DMS53 (cell line): ENCODE data around the gene CCDC63.

Experiments
- DNase-seq: peaks from one replicate; lab custom pipeline; 2025; lab: John Stamatoyannopoulos, UW

The CCDC63 gene

DNA sequence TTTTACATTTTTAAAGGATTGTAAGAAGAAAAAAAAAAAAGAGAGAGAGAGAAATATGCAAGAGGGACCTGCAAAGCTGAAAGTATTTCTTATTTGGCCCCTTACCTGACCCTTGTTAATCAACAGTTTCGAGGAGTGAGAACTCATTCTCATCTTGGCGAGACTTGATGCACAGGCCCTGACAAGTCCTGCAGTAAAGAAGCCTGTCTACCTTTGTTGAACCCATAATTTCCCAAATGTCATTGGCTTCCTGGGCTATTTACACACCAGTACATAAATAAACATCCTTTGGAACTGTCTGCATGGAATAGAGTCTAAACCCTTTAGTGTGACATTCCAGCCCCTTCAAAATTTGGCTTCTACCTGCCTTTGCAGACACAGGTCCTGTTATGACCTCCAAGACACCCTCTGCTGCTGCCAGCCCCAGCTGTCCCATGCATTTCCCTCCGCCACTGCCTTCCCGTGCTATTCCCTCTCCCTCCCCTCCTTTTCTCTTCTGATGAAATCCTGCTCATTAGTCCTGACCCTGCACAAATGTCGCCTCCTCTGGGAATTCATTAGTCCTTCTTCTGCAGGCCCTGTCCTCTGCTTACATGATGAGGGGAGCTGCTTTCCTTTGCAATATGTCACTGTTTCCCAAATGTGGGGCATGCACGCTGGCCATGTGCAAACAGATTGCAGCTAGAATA is 38.5 kb downstream of the CCDC63 start:
- no peak for DNase-seq

- no peak for DNase-seq
Measured at GRCh38 chr12:110888256-110888991, 41.6 kb downstream of the CCDC63 start.

GRCh38 chr12:110889361-110889760 is 42.6 kb downstream of the CCDC63 start:
- no peak for DNase-seq

- no peak for DNase-seq
Measured at GRCh38 chr12:110893956-110894355, 47.2 kb downstream of the CCDC63 start.

- no peak for DNase-seq
Measured at GRCh38 chr12:110896559-110896958, 49.8 kb downstream of the CCDC63 start.

DNA sequence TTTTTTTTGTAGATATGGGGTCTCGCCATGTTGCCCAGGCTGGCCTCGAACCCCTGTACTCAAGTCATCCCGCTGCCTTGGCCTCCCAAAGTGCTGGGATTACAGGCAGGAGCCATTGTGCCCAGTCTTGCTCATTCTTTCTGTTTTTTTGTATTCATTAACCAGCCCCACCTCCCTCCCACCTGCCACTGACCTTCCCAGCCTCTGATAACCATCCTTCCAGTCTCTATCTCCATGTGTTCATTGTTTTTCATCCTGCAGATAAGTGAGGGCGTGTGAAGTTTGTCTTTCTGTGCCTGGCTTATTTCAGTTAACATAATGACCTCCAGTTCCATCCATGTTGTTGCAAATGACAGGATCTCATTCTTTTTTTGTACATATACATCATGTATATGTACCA is 54.6 kb downstream of the CCDC63 start:
- no peak for DNase-seq

GRCh38 chr12:110903511-110903910 is 56.7 kb downstream of the CCDC63 start:
- no peak for DNase-seq

GRCh38 chr12:110906083-110906482 is 59.3 kb downstream of the CCDC63 start:
- DNase-seq = no peak

DNA sequence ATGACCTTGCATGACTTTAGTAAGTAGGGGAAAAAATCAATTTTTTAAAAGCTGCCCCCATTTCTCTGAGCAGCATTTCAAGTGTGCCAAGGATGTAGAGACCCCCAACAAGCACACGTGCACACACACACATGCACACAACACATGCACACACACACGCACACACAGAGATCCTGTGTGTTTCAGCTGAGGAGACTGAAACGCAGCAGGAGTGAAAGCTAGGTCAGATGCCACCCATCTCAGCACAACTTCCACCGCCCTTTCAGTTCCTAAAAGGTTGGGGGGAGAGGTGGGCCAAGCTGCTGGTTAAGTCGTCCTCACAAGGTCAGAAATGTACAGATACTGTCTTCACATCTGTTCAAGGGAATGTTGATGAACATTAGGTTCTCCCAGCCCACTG is 59.7 kb downstream of the CCDC63 start:
- DNase-seq = no peak

GRCh38 chr12:110906985-110907384 is 60.2 kb downstream of the CCDC63 start:
- DNase-seq = no peak

GRCh38 chr12:110907583-110907982 is 60.8 kb downstream of the CCDC63 start:
- DNase-seq = no peak

DNA sequence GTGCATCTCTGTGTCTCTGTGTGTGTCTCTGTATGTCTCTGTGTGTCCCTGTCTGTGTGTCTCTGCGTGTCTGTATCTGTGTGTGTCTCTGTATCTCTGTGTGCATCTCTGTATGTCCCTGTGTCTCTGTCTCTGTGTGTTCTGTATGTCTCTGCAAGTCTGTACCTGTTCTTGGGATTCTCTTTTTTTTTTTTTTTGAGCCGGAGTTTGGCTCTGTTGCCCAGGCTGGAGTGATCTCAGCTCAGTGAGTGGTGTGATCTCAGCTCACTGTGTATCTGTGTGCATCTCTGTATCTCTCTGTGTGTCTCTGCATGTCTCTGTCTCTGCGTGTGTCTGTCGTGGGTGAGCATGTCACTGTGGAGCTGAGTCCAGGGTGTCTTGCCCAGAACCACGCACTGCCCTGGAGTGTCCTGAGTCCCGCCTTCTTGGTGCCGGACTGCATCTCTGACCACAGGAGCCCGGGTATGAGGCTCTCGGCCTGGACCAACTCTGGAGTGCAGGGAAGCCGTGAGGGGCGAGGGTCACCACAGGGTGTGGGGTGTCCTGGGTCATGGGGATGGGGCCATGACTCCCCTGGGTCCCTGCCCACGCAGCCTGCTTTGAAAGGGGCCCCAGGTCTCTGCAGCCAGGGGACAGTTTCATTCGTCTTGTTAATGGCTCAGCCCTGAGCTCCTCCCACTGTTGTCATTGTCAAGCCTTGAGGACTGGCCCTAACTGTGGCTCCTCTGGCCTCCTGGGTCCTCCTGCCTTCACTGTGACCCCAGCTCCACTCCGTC is 61.8 kb downstream of the CCDC63 start:
- no peak for DNase-seq

DNA sequence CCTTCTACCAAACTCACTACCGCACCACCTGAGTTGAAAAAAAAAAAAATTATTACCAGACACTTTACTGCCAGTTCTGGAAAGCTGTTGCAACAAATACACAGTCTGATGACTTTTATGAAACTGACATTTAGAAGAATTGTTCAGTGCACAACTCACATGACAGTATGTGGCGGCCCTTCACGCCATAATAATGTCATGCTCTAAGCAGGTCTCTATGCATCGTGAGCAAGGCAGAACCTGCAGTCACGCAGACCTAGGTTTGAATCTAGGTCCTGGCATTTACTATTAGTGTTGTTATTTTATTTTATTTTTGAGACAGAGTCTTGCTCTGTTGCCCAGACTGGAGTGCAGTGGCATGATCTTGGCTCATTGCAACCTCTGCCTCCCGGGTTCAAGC is 65.5 kb downstream of the CCDC63 start:
- DNase-seq = no peak

DNA sequence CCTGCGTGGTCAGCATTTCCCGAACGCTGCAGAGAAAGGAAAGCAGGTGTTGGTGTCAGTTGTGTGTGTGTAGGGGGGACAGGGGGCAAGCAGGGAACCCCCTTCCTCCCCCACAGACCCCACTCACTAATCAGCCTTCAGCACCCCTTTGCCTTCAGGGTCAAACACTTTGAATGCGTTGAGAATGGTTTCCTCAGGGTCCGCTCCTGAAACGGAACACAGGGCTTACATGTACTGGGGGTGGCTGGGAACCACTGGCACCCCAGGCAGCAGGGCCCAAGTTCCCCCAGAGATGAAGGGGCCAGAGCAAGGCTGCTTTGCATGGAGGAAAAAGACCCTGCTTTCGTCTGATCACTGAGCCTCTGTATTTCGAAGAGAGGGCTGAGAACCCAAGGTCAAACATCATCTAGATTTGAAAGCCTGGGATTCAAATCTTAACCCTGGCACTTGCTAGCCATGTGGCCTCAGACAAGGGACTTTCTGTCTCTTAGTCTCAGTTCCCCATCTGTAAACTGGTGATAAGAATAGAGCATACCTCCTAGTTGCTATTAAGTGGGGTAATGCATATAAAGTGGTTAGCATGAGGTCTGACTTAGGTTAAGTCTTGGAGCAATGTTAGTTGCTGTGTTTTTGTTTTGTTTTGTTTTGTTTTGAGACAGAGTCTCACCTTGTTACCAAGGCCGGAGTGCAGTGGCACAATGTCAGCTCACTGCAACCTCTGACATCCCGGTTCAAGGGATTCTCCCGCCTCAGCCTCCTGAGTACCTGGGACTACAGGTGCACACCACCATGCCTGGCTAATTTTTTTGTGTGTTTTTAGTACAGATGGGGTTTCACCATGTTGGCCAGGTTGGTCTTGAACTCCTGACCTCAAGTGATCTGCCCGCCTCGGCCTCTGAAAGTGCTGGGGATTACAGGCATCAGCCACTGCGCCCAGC is 66.6 kb downstream of the CCDC63 start:
- DNase-seq = no peak

DNA sequence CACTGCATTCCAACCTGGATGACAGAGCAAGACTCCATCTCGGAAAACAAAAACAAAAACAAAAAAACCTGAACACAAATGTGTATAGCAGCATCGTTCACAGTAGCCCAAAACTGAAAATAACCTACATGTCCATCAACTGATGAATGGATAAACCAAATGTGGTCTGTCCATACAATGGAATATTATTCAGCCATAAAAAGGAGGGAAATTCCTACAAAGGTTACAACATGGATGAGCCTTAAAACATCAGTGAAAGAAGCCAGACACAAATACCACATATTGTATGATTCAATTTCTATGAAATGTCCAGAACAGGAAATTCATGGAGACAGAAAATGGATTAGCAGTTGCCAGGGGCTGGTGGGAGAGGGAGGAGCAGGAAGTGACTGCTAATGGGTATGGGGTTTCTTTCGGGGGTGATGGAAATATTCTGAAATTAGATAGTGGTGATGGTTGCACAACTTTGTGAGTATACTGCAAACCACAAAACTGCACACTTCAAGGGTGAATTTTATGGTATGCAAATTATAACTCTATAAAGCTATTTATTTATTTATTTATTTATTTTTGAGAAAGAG is 69.6 kb downstream of the CCDC63 start:
- no peak for DNase-seq

GRCh38 chr12:110917467-110917866 is 70.7 kb downstream of the CCDC63 start:
- no peak for DNase-seq

DNA sequence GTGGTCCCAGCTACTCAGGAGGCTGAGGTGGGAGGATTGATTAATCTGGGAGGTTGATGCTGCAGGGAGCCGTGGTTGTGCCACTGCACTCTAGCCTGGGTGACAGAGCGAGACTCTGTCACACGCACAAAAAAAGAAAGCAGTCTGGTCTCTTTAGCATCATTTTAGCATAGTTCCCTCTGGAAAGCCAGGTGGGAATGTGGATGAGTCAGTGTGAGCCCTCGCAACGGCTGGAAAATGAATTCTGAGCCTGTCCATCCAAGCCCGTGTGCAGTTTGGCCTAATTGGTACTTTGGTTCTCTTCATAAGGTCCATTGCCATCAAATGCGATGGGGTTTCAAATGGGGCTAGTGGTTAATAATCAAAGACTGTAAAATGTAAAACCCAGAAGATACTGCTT is 71.2 kb downstream of the CCDC63 start:
- DNase-seq = no peak

GRCh38 chr12:110919720-110920119 is 72.9 kb downstream of the CCDC63 start:
- no peak for DNase-seq

- DNase-seq = no peak
Measured at GRCh38 chr12:110920324-110920910, 73.6 kb downstream of the CCDC63 start, which contains the start of gene MYL2. Gene MYL2, minus strand, starts transcription at chr12:110920579. Its CDS starts 50 bp downstream, at chr12:110920529.

DNA sequence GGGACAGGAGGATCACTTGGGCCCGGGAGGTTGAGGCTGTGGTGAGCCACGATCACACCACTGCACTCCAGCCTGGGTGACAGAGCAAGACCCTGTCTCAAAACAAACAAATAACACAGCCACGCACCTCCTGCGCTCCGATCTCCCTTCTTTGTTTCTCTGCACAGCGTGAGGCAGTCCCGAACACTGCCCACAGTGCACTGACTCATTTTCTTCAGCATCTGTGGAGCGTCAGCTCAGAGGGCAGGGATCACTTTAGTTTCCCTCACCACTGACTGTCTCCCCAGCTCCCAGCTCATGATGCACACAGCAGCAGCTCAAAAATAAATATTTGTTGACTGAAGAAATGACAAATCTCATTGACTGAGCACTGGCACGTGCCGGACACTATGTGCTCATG is 74.5 kb downstream of the CCDC63 start:
- DNase-seq = no peak

GRCh38 chr12:110922652-110923051 is 75.9 kb downstream of the CCDC63 start:
- DNase-seq = no peak
